Smooth muscle cell of the brain vasculature (primary cell): Measurements from ENCODE around the gene KCTD16.

Experiments used
- DNase-seq: peaks from one replicate; pipeline ENCODE4 v3.0.0-alpha.2; 2012; ENCODE audit warnings: low read depth, low spot score

KCTD16 gene

GRCh38 chr5:144170276-144171024 lies at the start of gene KCTD16, which contains the start of gene YIPF5:
Gene KCTD16 (plus strand): TSS chr5:144170873.
Gene YIPF5 (minus strand): TSS chr5:144170659. CDS start chr5:144169955, 704 bp downstream.
- peak; percentile 86 for DNase-seq

GRCh38 chr5:144121577-144121976 lies 49.1 kb upstream of the KCTD16 start:
- DNase-seq, result no peak

- DNase-seq, result no peak
Measured at GRCh38 chr5:144122081-144122480, 48.6 kb upstream of the KCTD16 start.

- no peak for DNase-seq
Measured at GRCh38 chr5:144122641-144123040, 48.0 kb upstream of the KCTD16 start.

- no peak for DNase-seq
Measured at GRCh38 chr5:144125163-144125726, 45.4 kb upstream of the KCTD16 start.

- DNase-seq, result no peak
Measured at GRCh38 chr5:144126707-144127106, 44.0 kb upstream of the KCTD16 start.

GRCh38 chr5:144128844-144129243 lies 41.8 kb upstream of the KCTD16 start:
- DNase-seq, result no peak

- DNase-seq, result no peak
Measured at GRCh38 chr5:144130306-144130705, 40.4 kb upstream of the KCTD16 start.

GRCh38 chr5:144131261-144131660 lies 39.4 kb upstream of the KCTD16 start:
- no peak for DNase-seq

GRCh38 chr5:144133050-144133633 lies 37.5 kb upstream of the KCTD16 start:
- no peak for DNase-seq

- DNase-seq, result no peak
Measured at GRCh38 chr5:144134194-144134826, 36.4 kb upstream of the KCTD16 start.

GRCh38 chr5:144135113-144135762 lies 35.4 kb upstream of the KCTD16 start:
- no peak for DNase-seq

- peak; percentile 23 for DNase-seq
Measured at GRCh38 chr5:144139586-144139985, 31.1 kb upstream of the KCTD16 start.

GRCh38 chr5:144141585-144141984 lies 29.1 kb upstream of the KCTD16 start:
- DNase-seq, result no peak

- DNase-seq, result peak; percentile 10
Measured at GRCh38 chr5:144142139-144142823, 28.4 kb upstream of the KCTD16 start.

- DNase-seq, result no peak
Measured at GRCh38 chr5:144142824-144143162, 27.9 kb upstream of the KCTD16 start.

- DNase-seq, result no peak
Measured at GRCh38 chr5:144143625-144144024, 27.0 kb upstream of the KCTD16 start.

- no peak for DNase-seq
Measured at GRCh38 chr5:144144956-144145751, 25.5 kb upstream of the KCTD16 start.

GRCh38 chr5:144151026-144151425 lies 19.6 kb upstream of the KCTD16 start:
- no peak for DNase-seq

GRCh38 chr5:144156767-144157171 lies 13.9 kb upstream of the KCTD16 start:
- no peak for DNase-seq

GRCh38 chr5:144162686-144163085 lies 8.0 kb upstream of the KCTD16 start:
- no peak for DNase-seq
